Measurements from ENCODE around the gene FRMD4A.

FRMD4A gene

GRCh38 chr10:14330388-14331061 is at the start of gene FRMD4A:
Gene FRMD4A, minus strand, starts transcription at chr10:14330924.
- DNase-seq, result no peak

- DNase-seq, result no peak
Measured at GRCh38 chr10:14379556-14380280, 49.0 kb upstream of the FRMD4A start.

DNA sequence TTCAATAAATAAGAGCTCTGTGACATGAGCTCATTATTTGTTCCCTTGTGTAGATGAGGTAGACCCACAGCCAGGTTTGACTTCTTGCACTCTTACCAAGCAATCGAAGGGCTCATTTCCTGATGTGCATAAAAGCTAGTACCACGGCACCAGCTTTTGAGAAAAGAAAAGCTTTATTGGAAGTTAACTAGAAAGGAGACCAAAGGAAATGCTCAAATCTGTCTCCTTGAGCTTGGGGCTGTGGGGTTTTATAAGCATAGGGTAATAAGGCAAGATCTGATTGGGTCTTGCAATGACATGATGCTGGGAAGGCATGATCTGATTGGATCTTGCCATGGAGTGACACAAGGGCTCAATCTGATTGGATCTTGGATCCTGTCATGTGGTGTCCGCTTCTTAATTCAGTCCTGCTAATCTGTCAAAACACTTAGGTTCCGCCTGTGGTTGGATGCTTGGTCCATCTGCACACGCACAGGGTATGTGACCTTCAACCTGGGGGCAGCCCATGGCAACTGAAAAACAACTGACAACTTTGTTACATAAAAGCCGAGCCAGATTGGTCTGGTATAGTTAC is 47.8 kb upstream of the FRMD4A start:
- no peak for DNase-seq

DNA sequence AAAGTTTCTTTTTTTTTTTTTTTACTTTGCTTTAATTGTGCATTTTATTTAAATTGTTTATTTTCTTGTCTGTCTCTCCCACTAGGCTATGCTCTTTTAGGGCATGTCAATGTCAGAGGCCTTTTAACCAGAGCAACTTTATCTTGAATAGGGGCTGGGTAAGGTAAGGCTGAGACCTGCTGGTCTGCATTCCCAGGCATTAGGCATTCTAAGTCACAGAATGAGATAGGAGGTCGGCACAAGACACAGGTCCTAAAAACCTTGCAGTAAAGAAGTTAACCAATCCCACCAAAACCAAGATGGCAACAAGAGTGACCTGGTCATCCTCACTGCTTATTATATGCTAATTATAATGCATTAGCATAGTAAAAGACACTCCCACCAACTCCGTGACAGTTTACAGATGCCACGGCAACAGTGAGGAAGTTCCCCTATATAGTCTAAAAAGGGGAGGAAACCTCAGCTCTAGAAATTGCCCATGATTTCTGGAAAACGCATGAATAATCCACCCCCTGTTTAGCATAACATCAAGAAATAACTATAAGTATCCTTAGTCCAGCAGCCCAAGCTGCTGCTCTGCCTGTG is 47.0 kb upstream of the FRMD4A start:
- no peak for DNase-seq

- DNase-seq, result no peak
Measured at GRCh38 chr10:14374745-14375445, 44.2 kb upstream of the FRMD4A start.

DNA sequence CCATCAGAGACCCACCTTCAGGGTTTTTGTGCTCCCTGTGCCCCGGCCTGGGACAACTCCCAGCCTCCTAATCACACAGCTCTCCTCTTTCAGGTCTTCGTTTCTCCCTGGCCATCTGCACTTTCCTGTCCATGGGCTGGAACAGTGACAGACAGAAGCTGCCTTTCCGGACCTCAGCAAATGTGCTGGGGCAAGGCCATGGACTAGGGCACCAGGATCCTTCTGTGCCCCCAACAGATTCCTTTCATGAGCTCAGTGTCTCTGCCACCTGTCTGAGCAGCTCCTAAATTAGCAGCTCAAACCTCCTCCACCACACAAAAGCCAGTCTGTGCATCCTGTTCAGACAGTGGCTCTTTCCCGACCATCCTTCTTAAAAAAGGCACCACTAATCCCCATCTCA is 41.9 kb upstream of the FRMD4A start:
- DNase-seq, result no peak

- no peak for DNase-seq
Measured at GRCh38 chr10:14371581-14371980, 40.9 kb upstream of the FRMD4A start.

GRCh38 chr10:14370894-14371293 is 40.2 kb upstream of the FRMD4A start:
- no peak for DNase-seq

GRCh38 chr10:14369906-14370305 is 39.2 kb upstream of the FRMD4A start:
- no peak for DNase-seq

DNA sequence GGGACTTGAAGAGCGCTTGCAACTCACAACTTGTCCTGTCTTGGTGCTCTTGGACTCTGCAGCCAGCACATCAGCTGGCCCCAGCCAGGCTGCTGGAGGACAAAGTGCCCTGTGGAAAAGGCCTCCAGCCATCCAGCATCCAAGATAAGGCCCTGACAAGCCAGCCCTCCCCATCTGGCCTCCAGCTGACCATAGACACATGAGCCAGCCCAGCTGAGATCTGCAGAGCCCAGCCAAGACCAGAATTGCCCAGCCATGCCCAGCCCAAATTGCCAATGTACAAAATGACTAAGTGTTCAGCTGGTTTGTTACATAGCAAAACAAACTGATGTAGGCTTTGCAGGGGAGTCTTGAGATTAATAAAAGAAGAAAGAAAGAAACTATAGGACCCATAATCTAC is 36.0 kb upstream of the FRMD4A start:
- no peak for DNase-seq

- DNase-seq, result no peak
Measured at GRCh38 chr10:14365266-14365665, 34.5 kb upstream of the FRMD4A start.

GRCh38 chr10:14362104-14362503 is 31.4 kb upstream of the FRMD4A start:
- no peak for DNase-seq

GRCh38 chr10:14360961-14361360 is 30.2 kb upstream of the FRMD4A start:
- no peak for DNase-seq

DNA sequence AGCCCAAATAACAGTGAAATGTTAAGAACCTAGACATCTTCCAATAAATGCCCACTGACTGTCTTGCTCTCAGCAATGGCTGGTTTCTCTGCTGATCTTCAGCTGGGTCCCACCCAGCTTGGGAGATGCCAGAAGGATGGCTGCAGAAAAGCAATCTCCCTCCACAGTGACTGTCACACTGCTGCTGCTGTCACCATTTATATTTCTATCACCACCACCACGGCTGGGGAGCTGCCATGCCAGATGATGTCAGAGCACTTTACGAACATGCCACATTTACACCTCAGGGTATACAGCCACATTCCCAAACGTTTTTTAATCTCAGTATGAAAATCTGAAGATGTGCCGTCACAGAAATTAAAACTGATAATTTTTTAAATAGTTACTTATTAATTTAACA is 29.8 kb upstream of the FRMD4A start:
- DNase-seq, result no peak

DNA sequence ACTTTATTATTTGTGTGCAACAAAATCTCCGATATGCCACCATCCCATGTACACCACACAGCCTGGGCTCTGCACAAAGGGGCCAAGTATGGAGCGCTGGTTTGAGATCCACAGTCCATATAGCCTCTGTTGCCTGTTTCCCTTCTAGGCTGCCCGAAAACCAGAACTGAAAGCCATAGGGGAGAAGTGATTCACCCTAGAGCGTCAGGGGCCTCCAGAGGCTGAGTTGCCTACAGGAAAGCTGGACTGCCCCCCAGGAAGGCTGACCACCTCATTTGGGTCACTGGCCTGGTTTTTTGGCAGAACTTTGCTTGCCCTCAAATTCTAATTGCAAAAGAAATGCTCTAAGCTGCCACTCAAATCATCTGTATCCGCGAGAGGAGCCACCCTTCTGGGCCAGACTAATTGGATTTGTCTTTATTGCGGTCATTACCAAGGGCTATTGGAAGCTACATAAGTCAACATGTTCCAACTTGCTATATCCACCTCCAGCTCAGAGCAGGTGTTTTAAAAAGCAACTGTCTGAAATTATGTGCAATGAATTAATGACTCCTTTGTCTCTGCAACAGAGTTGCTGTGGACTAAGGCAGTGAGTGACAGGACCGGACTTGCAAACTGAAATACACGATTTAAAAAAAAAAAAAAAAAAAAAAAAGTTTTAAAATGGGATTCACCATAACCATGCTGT is 28.3 kb upstream of the FRMD4A start:
- peak; percentile 88 for DNase-seq

DNA sequence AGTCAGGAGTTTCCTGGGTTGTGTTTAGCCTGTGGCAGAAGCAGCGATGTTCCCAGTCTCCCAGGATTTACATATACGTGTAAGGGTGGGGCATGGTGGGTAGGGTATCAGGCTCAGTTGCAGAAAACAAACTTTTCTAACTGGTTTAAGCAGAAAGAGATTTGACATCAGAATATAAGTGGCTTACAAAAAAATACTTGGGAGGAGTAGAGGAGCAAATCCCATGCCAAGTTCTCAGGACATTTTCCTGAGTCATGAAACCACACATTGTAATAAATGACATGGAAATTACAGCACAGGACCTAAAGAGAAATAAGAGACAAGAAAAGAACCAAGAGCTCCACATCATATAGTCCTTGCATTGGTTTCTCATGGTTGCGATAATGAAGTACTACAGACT is 26.2 kb upstream of the FRMD4A start:
- no peak for DNase-seq

DNA sequence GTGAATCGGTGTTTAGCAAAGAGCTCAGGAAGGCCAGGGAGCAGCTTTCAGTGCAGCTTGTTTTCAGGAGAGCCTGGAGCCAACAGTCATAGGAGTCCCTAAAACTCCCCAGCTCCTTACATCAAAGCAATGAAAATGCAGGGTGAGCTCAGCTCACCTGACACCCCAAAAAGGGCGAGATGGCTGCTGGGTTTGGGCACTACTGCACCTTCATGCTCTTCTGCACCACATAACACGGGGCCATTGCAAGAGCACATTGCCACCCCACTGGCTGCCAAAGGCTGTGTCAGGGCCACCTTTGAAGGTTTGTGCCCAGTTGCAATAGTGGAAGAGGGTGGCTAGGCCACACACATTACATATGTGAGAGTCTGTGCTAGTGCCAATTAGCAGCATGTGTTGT is 25.0 kb upstream of the FRMD4A start:
- no peak for DNase-seq

DNA sequence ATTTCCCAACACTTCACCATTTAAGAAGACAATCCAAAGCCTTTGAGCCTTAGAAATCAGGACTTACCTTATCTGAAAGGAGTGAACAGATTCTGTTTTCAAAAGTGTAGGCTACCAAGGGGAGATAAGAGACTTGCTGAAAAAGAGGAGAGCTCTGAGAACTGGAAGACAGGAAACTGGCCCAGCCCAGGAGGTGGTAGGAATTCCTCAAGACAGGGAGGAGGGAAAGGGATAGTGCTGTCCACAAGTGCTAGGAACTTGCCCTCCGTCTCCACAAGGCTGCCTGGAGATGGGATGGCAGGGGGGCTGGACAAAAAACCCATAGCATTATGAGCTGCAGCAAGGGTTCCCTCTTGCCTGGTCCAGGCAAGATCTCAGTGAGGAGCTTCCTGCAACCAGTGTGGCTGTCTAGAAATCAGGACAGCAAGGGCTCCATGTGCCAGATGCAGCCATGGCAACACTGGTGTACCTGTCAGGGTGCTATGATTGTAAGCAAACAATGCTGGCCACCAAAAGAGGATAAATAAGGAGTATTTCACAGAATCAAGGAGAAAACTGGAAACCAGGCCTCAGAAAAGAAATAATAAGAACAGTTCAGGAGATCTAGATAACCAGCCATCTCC is 22.7 kb upstream of the FRMD4A start:
- DNase-seq, result no peak

DNA sequence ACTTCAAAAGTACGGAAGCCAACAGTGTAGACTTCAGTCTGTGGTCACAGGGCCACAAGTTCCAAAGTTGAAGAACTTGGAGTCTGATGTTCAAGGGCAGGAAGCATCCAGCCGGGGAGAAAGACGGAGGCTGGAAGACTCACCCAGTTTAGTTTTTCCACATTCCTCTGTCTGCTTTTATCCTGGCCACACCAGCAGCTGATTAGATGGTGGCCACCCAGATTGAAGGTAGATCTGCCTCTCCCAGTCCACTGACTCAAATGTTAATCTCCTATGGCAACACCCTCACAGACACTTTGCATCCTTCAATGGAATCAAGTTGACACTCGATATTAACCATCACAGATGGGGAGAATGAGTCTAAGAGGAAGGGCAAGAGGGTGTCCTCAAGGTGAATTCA is 19.3 kb upstream of the FRMD4A start:
- no peak for DNase-seq

DNA sequence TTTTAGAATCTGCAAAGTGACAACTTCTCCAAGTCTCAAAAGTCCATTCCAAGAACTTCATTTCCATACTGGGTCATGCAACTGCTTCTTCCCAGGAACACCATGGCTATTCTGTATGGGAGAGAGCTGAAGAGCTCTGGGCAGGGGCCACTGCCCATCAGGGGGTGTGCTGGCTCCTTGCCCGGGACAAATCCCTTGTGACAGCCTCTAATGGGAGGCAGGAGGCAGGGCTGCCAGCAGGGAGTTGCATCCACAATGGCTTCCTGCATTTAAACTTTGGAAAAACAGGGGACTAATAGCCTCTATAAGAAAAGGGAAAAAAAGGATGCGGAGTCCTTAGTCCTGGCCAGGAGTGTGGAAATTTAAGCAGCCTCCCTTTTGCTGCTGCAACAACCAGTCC is 18.4 kb upstream of the FRMD4A start:
- DNase-seq, result no peak

- no peak for DNase-seq
Measured at GRCh38 chr10:14345262-14345661, 14.5 kb upstream of the FRMD4A start.

- DNase-seq, result no peak
Measured at GRCh38 chr10:14340051-14340744, 9.5 kb upstream of the FRMD4A start.

Measured in NCI-H748 treated with DMSO at 0.1 percent for 48 hours (cell line).